GM12874 (cell line): ENCODE data around the gene RANBP3L.

Experiments used
- CTCF ChIP-seq: IDR thresholded peaks from 2 replicates; pipeline ENCODE4 v1.5.1; 2011; ENCODE audit warnings: low read depth, mild to moderate bottlenecking, control low read depth, low read length, moderate library complexity; ENCODE audit not compliant: insufficient read depth

The RANBP3L gene

DNA sequence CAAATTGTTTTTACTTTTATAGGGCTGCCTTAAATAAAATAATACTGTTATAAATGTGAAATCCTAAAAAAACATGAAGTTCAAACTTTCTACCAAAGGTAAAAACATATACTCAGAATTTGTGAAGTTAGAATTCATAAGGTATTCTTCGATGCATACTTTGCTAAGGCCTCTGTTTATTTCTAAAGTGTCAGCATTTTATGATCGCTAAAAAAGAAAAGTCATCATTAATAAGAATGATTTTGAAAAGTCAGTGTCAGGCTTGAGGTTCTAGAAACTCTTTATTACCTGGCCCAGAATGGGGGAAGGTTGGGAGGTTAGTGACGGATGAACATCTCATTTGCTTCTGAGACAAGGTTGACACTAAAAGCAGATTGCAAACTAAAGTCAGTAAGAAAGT lies 33.8 kb downstream of the RANBP3L start:
- TF ChIP-seq CTCF = no peak

DNA sequence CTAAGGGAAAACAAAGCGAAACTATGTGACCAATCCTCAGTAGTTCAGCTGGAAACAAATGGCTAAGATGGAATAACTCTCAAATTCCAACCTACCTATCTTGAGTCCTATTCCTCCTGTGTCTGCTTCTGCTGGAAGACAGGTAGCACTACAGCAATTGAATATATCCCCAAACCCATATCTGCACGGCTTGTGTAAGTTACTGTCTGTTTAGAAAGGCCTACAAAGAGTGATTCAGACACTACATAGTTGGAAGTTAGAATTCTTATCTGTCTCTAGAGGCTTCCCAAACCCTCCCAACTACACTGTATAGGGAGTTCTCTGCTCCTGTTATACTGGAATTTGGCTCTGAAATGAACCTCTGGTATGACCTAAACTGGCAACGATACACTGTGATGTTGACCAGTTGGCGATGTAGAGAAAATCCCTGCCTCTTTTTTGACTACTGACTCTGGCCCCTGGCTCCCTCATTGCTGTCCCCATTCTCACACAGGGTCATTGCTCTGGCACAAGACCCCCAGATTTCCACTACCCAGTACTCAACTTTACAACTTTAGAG lies 37.4 kb downstream of the RANBP3L start:
- TF ChIP-seq CTCF = no peak

- TF ChIP-seq CTCF = no peak
Observed at GRCh38 chr5:36261186-36261585, 40.5 kb downstream of the RANBP3L start.

DNA sequence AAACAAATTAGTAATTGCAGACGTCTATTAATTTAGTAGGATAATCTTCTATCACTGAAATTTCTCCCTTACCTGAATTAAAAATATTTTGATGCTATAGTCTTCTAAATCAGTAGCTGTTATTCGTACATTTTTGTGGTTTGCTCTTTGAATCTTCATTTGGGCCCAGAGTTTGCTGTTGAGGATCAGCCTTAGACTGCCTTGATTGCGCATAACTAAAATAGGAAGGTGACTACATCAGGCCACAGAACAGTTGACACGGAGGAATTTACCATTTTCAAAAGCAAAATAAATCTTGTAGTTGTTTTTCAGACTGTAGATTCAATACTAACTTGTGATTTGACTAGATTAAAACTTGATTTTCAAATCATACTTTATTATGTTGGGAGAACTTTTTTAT lies 48.1 kb downstream of the RANBP3L start:
- no peak for TF ChIP-seq CTCF

- no peak for TF ChIP-seq CTCF
Observed at GRCh38 chr5:36252722-36253365, 48.9 kb downstream of the RANBP3L start.

- no peak for TF ChIP-seq CTCF
Observed at GRCh38 chr5:36251218-36251617, 50.5 kb downstream of the RANBP3L start.

DNA sequence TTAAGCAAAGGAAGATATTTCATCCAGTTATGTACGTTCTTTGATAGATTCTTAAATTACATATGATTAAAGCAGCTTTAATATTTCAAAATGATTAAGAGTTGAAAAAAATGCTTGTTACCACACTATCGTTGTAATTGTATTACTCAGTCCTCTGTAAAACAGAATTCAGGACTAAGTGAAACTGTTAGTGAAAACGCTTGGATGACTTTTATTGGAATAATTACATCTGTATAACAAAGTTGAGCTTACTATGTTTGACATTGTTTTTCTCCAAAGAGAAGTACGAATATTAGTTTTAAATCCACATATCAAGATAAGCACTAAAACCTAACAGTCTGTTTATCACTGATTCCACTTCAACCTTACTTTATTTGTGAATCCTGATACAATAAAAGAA lies 51.3 kb downstream of the RANBP3L start:
- TF ChIP-seq CTCF = no peak
